Measurements from ENCODE around the gene PCP4L1.

DNA sequence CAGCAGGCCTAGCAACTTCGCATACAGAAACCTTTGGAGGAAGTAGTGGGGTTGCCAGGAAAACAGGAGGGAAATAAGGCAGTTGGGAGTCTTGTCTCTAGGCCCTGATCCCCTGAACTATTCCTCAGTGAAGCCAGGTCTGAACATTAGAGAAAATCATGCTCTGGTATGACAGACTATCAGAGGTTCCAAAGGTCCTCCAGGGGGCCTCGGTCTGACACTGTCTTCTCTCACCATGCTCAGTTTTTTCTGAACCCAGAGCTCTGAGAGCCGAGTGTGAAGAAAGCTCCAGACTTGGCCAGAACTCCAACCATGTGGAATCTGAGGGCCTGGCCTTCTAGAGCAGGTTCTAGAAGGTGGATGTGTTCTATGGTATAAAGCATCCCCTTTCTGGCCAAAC lies 28.6 kb upstream of the PCP4L1 start:
- TF ChIP-seq, protein P1, sequence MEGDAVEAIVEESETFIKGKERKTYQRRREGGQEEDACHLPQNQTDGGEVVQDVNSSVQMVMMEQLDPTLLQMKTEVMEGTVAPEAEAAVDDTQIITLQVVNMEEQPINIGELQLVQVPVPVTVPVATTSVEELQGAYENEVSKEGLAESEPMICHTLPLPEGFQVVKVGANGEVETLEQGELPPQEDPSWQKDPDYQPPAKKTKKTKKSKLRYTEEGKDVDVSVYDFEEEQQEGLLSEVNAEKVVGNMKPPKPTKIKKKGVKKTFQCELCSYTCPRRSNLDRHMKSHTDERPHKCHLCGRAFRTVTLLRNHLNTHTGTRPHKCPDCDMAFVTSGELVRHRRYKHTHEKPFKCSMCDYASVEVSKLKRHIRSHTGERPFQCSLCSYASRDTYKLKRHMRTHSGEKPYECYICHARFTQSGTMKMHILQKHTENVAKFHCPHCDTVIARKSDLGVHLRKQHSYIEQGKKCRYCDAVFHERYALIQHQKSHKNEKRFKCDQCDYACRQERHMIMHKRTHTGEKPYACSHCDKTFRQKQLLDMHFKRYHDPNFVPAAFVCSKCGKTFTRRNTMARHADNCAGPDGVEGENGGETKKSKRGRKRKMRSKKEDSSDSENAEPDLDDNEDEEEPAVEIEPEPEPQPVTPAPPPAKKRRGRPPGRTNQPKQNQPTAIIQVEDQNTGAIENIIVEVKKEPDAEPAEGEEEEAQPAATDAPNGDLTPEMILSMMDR (IDR thresholded peaks at IDR 0.05; ENCODE audit: poor library complexity) = no peak
- TF ChIP-seq EZH2 (IDR thresholded peaks at IDR 0.05; ENCODE audit: borderline replicate concordance) (no peak), EZH2phosphoT487 (IDR thresholded peaks at IDR 0.05; ENCODE audit: low read depth, severe bottlenecking, unreplicated experiment) (no peak)

All from hepatocyte (in vitro differentiated cells).